HG03354 (cell line): ENCODE measurements around the gene DNTT.

ENCODE experiments used
- ATAC-seq: cut with Tn5 transposase; IDR thresholded peaks from one replicate; pipeline ENCODE4 v1.9.1; 2021; ENCODE audit warnings: mild to moderate bottlenecking; ENCODE audit not compliant: unreplicated experiment, poor library complexity, severe bottlenecking

The DNTT gene

GRCh38 chr10:96371356-96371755 is 67.1 kb downstream of the DNTT start:
- ATAC-seq = no peak

- ATAC-seq = no peak
These were observed 69.8 kb downstream of the DNTT start for GRCh38 chr10:96374004-96374403.

DNA sequence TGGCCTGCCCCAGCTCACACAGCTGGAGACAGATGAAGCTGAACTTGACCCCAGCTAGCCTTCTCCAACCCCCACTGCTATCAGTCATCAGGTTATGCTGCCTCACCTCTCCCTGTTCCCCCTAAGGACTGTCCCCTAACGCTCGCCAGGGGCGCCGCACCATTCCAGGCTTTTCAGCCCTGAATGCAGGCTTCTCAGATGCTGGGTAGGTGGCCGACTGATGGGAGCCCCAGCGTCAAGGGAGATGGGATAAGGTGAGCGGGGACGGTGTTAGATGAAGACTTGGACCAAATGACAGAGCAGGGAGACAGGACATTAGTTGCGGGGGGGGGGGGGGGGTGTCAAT is 70.4 kb downstream of the DNTT start:
- ATAC-seq = no peak

DNA sequence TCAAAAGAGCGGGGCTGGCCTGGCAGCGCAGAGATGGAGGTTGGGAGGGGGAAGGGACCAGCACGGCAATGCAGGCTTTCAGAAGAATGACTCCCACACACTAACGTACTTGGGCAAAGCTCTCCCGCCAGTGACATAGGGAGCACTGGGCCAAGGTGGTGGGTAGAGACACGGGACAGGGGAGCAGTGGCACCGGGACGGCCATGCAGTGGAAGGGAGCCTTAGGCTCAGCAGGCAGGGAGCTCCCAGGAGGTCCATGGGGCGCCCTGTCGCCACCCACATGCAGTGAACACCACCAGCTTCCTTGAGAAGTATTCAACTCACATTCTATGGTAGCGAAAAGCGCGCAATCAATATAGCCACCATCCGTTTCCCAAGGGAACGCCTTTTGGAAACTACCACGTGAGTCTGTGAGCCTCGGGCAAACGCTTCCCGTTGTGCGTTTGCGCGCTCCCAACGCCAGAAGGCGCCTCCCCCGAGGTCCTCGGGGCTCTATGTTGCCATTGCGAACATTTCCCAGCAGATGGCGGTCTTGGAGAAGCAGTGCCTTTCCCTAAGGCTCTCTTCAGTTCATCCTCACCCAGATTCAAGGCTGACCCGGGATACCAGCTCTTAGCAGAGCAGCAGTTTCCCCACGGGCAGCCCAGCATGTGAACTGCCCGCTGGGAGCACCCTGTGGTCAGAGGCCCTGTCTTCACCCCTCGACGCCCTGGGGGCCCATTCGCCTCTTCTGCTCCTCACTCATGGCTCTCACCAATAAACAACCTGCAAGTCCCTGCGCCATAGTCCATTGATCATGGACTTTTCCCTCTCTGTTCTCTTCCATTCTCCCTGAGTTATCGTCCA is 71.0 kb downstream of the DNTT start:
- peak; percentile 77 for ATAC-seq

DNA sequence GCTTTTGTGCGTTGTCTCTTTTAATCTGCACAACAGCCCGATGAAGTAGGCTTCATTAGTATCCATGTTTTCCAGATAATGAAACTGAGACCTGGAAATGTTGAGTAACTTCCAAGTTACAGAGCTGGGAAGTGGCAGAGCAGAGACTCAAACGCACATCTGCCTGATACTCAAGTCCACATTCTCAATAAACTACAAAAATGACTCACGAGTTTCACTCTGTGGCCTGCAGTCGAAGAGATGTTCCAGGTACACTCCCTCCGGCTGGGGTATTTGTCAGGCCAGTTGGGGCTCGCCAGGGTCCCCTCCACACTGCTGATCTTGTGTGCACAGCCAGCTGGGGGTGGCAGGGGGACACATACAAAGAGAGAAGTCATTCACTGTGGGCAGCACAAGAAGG is 72.2 kb downstream of the DNTT start:
- peak; percentile 50 for ATAC-seq

GRCh38 chr10:96377816-96378294 is 73.6 kb downstream of the DNTT start:
- ATAC-seq = no peak

DNA sequence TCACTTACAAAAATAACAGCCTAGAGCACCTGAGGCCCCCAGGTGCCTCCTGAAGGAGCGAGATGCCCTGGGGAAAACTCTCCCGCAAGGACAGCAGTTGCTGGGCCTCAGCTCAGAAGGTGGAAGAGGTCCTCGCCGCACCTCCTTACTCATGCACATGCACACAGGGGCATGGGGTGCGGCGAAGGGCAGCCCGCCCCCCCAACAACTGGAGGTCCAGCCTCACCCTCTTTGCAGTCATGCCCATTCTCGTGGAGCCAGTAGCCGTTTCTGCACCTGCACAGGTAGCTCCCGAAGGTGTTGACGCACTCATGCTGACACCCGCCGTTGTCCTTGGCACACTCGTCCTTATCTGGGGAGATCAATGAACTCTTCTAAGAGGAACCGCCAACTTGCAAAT is 74.5 kb downstream of the DNTT start:
- ATAC-seq = no peak

GRCh38 chr10:96379758-96380157 is 75.5 kb downstream of the DNTT start:
- ATAC-seq = no peak

DNA sequence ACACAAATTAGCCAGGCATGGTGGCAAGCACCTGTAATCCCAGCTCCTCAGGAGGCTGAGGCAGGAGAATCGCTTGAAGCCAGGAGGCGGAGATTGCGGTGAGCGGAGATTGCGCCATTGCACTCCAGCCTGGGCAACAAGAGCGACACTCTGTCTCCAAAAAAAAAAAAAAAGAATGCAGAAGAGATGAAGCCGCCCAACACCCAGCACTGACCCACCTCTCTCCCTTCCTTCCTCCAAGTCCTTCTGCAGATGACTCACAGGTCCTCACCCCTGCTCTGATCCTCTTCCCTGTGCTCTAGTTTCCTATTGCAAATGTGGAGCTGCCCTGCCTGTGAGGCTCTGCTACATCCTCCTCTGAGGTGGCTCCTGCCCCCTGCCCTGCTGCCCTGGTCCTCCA is 76.6 kb downstream of the DNTT start:
- ATAC-seq = no peak

- no peak for ATAC-seq
These were observed 80.3 kb downstream of the DNTT start for GRCh38 chr10:96384506-96384905.

DNA sequence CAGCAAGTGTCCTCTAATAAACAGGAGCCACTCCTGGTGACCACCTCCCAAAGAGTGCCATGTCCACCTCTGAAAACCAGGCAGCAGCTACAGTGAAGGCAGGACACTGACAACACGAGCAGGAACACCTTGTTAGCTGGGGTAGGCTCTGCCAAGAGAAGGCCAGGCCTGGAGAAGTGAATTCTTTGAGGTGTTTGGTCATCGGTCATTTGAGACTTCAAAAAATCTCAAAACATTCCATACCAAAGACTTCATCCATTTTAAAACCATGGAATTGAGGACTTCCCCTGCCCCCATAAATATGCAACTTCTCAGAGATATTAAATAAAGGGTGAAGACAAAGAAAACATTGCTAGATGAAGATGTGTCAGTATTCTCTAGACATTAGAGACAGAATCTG is 82.9 kb downstream of the DNTT start:
- ATAC-seq = no peak

DNA sequence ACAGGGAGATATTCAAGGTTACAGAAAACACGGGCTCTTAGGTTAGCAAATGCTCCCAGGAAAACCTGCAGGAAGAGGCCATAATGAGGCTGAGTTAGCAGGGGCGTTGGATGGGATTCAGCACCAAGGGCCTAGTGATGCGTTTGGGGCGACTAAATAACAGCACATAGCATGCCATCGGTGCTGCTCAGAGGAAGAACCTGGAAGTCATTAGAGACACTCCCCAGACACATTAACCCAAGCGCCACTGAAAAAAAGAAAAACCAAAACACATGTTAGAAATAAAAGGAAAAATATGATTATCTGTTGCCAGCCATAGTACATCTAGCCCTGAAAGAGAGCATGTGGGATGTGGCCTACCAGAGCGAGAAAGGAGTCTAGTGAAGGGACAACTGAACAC is 83.4 kb downstream of the DNTT start:
- no peak for ATAC-seq
